ENCODE data around the gene MOSMO.
A peak's percentile ranks its signal among the peaks of the same experiment; 100 is the strongest.

The MOSMO gene

GRCh38 chr16:22007509-22008214 is at the start of gene MOSMO:
MOSMO (plus strand) TSS chr16:22008111; CDS start chr16:22008302, 191 bp downstream.
- no peak for TF ChIP-seq ZNF274 (IDR thresholded peaks at IDR 0.05; ENCODE audit: low read depth, low read length)
- H3K4me3 ChIP-seq (ENCODE audit: low read length), result peak within 1 kb of the TSS; percentile 87

GRCh38 chr16:21959050-21959449 is 48.9 kb upstream of the MOSMO start:
- H3K4me3 ChIP-seq (ENCODE audit: low read length), result no peak overlapping the region
- TF ChIP-seq ZNF274 (IDR thresholded peaks at IDR 0.05; ENCODE audit: low read depth, low read length), result no peak

- no peak overlapping the region for H3K4me3 ChIP-seq (ENCODE audit: low read length)
- no peak for TF ChIP-seq ZNF274 (IDR thresholded peaks at IDR 0.05; ENCODE audit: low read depth, low read length)
Measured at GRCh38 chr16:21962475-21962874, 45.4 kb upstream of the MOSMO start.

- no peak overlapping the region for H3K4me3 ChIP-seq (ENCODE audit: low read length)
- TF ChIP-seq ZNF274 (IDR thresholded peaks at IDR 0.05; ENCODE audit: low read depth, low read length), result no peak
Measured at GRCh38 chr16:21963887-21964286, 44.0 kb upstream of the MOSMO start.

- no peak overlapping the region for H3K4me3 ChIP-seq (ENCODE audit: low read length)
- no peak for TF ChIP-seq ZNF274 (IDR thresholded peaks at IDR 0.05; ENCODE audit: low read depth, low read length)
Measured at GRCh38 chr16:21964353-21964752, 43.6 kb upstream of the MOSMO start.

GRCh38 chr16:21971856-21972255 is 36.1 kb upstream of the MOSMO start:
- TF ChIP-seq ZNF274 (IDR thresholded peaks at IDR 0.05; ENCODE audit: low read depth, low read length), result no peak
- no peak overlapping the region for H3K4me3 ChIP-seq (ENCODE audit: low read length)

GRCh38 chr16:21973945-21974344 is 34.0 kb upstream of the MOSMO start:
- no peak for TF ChIP-seq ZNF274 (IDR thresholded peaks at IDR 0.05; ENCODE audit: low read depth, low read length)
- H3K4me3 ChIP-seq (ENCODE audit: low read length), result no peak overlapping the region

- no peak overlapping the region for H3K4me3 ChIP-seq (ENCODE audit: low read length)
- no peak for TF ChIP-seq ZNF274 (IDR thresholded peaks at IDR 0.05; ENCODE audit: low read depth, low read length)
Measured at GRCh38 chr16:21980032-21980431, 27.9 kb upstream of the MOSMO start.

- no peak overlapping the region for H3K4me3 ChIP-seq (ENCODE audit: low read length)
- no peak for TF ChIP-seq ZNF274 (IDR thresholded peaks at IDR 0.05; ENCODE audit: low read depth, low read length)
Measured at GRCh38 chr16:21982108-21982507, 25.8 kb upstream of the MOSMO start.

GRCh38 chr16:21984062-21984461 is 23.8 kb upstream of the MOSMO start:
- H3K4me3 ChIP-seq (ENCODE audit: low read length), result no peak overlapping the region
- no peak for TF ChIP-seq ZNF274 (IDR thresholded peaks at IDR 0.05; ENCODE audit: low read depth, low read length)

GRCh38 chr16:21985524-21985923 is 22.4 kb upstream of the MOSMO start:
- H3K4me3 ChIP-seq (ENCODE audit: low read length), result no peak overlapping the region
- no peak for TF ChIP-seq ZNF274 (IDR thresholded peaks at IDR 0.05; ENCODE audit: low read depth, low read length)

- no peak for TF ChIP-seq ZNF274 (IDR thresholded peaks at IDR 0.05; ENCODE audit: low read depth, low read length)
- H3K4me3 ChIP-seq (ENCODE audit: low read length), result no peak overlapping the region
Measured at GRCh38 chr16:21986692-21987246, 21.1 kb upstream of the MOSMO start.

GRCh38 chr16:21987498-21987897 is 20.4 kb upstream of the MOSMO start:
- no peak overlapping the region for H3K4me3 ChIP-seq (ENCODE audit: low read length)
- TF ChIP-seq ZNF274 (IDR thresholded peaks at IDR 0.05; ENCODE audit: low read depth, low read length), result no peak

- H3K4me3 ChIP-seq (ENCODE audit: low read length), result no peak overlapping the region
- TF ChIP-seq ZNF274 (IDR thresholded peaks at IDR 0.05; ENCODE audit: low read depth, low read length), result no peak
Measured at GRCh38 chr16:21989133-21989532, 18.8 kb upstream of the MOSMO start.

- TF ChIP-seq ZNF274 (IDR thresholded peaks at IDR 0.05; ENCODE audit: low read depth, low read length), result no peak
- no peak overlapping the region for H3K4me3 ChIP-seq (ENCODE audit: low read length)
Measured at GRCh38 chr16:21989751-21990150, 18.2 kb upstream of the MOSMO start.

Measured in GM08714 (cell line).